Loucy (cell line): ENCODE measurements around the gene IQCH.

Experiments used
- H2AFZ ChIP-seq: fragments of 200-600 bp; sonication (generic); 2 replicates; pipeline ENCODE4 v1.6.0; 2016; ENCODE audit warnings: antibody characterized with exemption, mild to moderate bottlenecking, low read length, moderate library complexity
- H3F3A ChIP-seq: fragments of 200-600 bp; 2 replicates; pipeline ENCODE4 v1.6.0; 2016; ENCODE audit warnings: antibody characterized with exemption, low read depth, mild to moderate bottlenecking
- H3K27me3 ChIP-seq: fragments of 200-600 bp; sonication (generic); 2 replicates; pipeline ENCODE4 v1.6.1; 2014; ENCODE audit warnings: low read length, mild to moderate bottlenecking; ENCODE audit not compliant: insufficient read depth, poor library complexity, severe bottlenecking
- H3K36me3 ChIP-seq: fragments of 200-600 bp; sonication (generic); 2 replicates; pipeline ENCODE4 v1.6.1; 2016; ENCODE audit warnings: low read length; ENCODE audit not compliant: insufficient read depth
- H3K4me1 ChIP-seq: fragments of 200-600 bp; sonication (generic); 2 replicates; pipeline ENCODE4 v1.5.1; 2014; ENCODE audit warnings: low read length, mild to moderate bottlenecking; ENCODE audit not compliant: insufficient read depth, poor library complexity, severe bottlenecking
- H3K4me2 ChIP-seq: fragments of 200-600 bp; sonication (generic); 2 replicates; pipeline ENCODE4 v1.6.0; 2014; ENCODE audit warnings: antibody characterized with exemption, low read length, low read depth, mild to moderate bottlenecking; ENCODE audit not compliant: poor library complexity, severe bottlenecking
- H3K4me3 ChIP-seq: fragments of 200-600 bp; sonication (generic); 2 replicates; pipeline ENCODE4 v1.5.1; 2014; ENCODE audit warnings: low read length, mild to moderate bottlenecking, mixed read lengths; ENCODE audit not compliant: poor library complexity, severe bottlenecking
- H3K79me2 ChIP-seq: fragments of 200-600 bp; sonication (generic); 2 replicates; pipeline ENCODE4 v1.6.1; 2014; ENCODE audit warnings: low read length; ENCODE audit not compliant: insufficient read depth
- H3K9ac ChIP-seq: fragments of 200-600 bp; sonication (generic); 2 replicates; pipeline ENCODE4 v1.6.0; 2014; ENCODE audit warnings: mild to moderate bottlenecking, low read depth, low read length, moderate library complexity; ENCODE audit not compliant: poor library complexity, severe bottlenecking
- H3K9me2 ChIP-seq: fragments of 200-600 bp; sonication (generic); replicated peaks from 2 replicates; pipeline ENCODE4 v1.6.1; 2016; ENCODE audit warnings: low read depth, low read length, mixed read lengths
- H3K9me3 ChIP-seq: fragments of 200-600 bp; sonication (generic); 2 replicates; pipeline ENCODE4 v1.6.1; 2014; ENCODE audit warnings: mild to moderate bottlenecking, antibody characterized with exemption, low read length, low read depth; ENCODE audit not compliant: insufficient read depth
- H4K20me1 ChIP-seq: fragments of 200-600 bp; sonication (generic); 2 replicates; pipeline ENCODE4 v1.6.0; 2014; ENCODE audit warnings: antibody characterized with exemption, low read length, mild to moderate bottlenecking; ENCODE audit not compliant: insufficient read depth, poor library complexity, severe bottlenecking
- CTCF ChIP-seq: fragments of 200-600 bp; sonication (generic); conservative IDR thresholded peaks from 2 replicates; pipeline ENCODE4 v1.5.1; 2014; ENCODE audit warnings: mild to moderate bottlenecking, antibody characterized with exemption, low read length
- EZH2phosphoT487 ChIP-seq: fragments of 200-600 bp; IDR thresholded peaks from 2 replicates; pipeline ENCODE4 v1.6.1; 2018; ENCODE audit warnings: antibody characterized with exemption, mild to moderate bottlenecking, moderate library complexity, borderline replicate concordance

IQCH gene

DNA sequence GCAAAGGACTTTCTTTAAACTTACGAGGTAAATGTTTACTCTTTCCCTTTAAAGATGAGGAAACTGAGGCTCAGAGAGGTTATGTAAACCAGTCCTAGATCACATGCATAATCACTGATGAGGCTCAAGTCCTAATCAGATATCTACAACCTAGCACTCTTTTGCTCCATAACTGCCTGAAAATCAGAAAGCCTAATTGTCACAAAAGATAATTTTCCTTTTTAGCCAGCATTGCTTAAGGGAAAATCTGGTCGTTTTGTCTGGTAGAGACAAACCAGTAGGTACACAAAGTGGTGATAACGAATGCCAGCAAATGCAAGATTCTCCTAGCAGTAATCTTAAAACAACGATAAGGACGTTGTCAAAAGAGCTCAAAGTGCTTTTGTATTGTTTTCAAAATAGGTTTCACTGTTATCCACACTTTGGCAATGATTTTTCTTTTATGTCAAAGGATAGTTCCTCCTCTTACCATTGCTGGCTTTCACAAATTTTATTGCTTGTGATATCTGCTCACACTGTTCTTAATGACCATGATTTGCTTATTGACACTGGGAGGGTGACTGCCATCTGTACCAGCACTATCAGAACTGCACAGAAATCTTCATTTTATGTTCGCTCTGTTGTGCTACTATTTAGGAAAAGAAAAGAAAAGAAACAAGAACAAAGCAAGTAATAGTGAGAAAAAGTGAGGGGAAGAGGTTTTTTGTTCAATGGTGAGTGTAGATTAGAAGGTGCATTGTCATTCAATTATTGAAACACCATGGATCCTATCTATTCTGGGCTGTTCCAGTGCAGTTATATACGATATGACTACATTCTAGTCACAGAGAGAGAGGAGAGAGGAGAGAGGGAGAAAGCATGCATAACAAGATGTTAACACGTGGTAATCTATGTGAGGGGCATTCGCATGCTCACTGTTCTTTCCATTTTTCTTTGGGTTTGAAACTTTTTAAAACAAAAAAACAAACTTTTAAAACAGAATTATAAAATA is 13.7 kb downstream of the IQCH start:
- Histone ChIP-seq H3K27me3 (no peaks in the 10 kb centered on the region), H3K79me2 (no peaks in the 10 kb centered on the region), H3K4me3 (no peak overlapping the region), H3K9me3 (no peaks in the 10 kb centered on the region), H3K4me2 (no peak overlapping the region), H3K9ac (no peak overlapping the region), H4K20me1 (no peaks in the 10 kb centered on the region), H2AFZ (no peak overlapping the region), H3K9me2 (no peaks in the 10 kb centered on the region), H3K36me3 (no peaks in the 10 kb centered on the region), H3F3A (no peaks in the 10 kb centered on the region), H3K4me1 (no peaks in the 10 kb centered on the region)
- TF ChIP-seq CTCF (no peak), EZH2phosphoT487 (no peak)

GRCh38 chr15:67274236-67274635 is 19.6 kb downstream of the IQCH start:
- no peaks in the 10 kb centered on the region for H3K9me2 ChIP-seq
- peaks cover 4% of the 10 kb centered on the region; the same call in 1 of the 2 replicates for H3K9me3 ChIP-seq
- no peak overlapping the region for H2AFZ ChIP-seq
- H3K4me2 ChIP-seq = no peak overlapping the region
- H3F3A ChIP-seq = no peaks in the 10 kb centered on the region
- no peak overlapping the region for H3K9ac ChIP-seq
- H3K27me3 ChIP-seq = no peaks in the 10 kb centered on the region
- no peaks in the 10 kb centered on the region for H3K36me3 ChIP-seq
- H4K20me1 ChIP-seq = no peaks in the 10 kb centered on the region
- TF ChIP-seq EZH2phosphoT487 (no peak), CTCF (no peak)
- H3K4me1 ChIP-seq = no peaks in the 10 kb centered on the region
- H3K4me3 ChIP-seq = no peak overlapping the region
- H3K79me2 ChIP-seq = no peaks in the 10 kb centered on the region

DNA sequence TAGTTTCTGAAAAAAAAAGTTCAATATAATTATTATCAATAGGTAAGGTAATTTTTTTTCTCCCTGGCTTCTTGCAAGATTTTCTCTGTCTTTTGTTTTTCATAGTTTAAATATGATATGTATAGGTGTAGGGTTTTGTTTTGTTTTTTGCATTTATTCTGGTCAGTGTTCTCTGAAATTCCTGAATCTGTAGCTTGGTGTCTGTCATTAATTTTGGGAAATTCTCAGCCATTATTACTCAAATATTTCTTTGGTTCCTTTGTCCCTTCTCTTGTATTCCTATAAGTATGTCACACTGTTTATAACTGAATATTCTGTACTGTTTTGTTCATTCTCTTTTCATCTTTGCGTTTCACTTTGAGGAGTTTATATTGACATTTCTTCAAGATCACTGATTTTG is 22.1 kb downstream of the IQCH start:
- no peaks in the 10 kb centered on the region for H3K79me2 ChIP-seq
- H3K27me3 ChIP-seq = no peaks in the 10 kb centered on the region
- H3F3A ChIP-seq = no peaks in the 10 kb centered on the region
- H3K36me3 ChIP-seq = no peaks in the 10 kb centered on the region
- no peaks in the 10 kb centered on the region for H3K4me1 ChIP-seq
- H3K9me2 ChIP-seq = no peaks in the 10 kb centered on the region
- H4K20me1 ChIP-seq = no peaks in the 10 kb centered on the region
- H2AFZ ChIP-seq = no peak overlapping the region
- no peak overlapping the region for H3K4me2 ChIP-seq
- no peak overlapping the region for H3K4me3 ChIP-seq
- no peak overlapping the region for H3K9ac ChIP-seq
- peaks cover 4% of the 10 kb centered on the region; the same call in 1 of the 2 replicates for H3K9me3 ChIP-seq
- no peak for TF ChIP-seq EZH2phosphoT487
